Mesenchymal stem cell (in vitro differentiated cells and primary cell): ENCODE measurements around the gene FBL.
"Not testable (repeated sequence)": the region's sequence is repeated elsewhere in the genome, so short reads cannot be mapped to it uniquely, and the experiment has no call there.

ENCODE experiments used
- DNase-seq: peaks from one replicate; pipeline ENCODE4 v3.0.0-alpha.2; 2013
- H2AFZ ChIP-seq: one replicate; pipeline ENCODE4 v1.6.1; 2013; ENCODE audit warnings: low read depth, mild to moderate bottlenecking, control low read depth, inconsistent platforms, low read length, moderate library complexity
- H2AK5ac ChIP-seq: 2 replicates; pipeline ENCODE4 v1.6.1; 2013; ENCODE audit warnings: low read length, moderate library complexity, mild to moderate bottlenecking, inconsistent platforms; ENCODE audit not compliant: severe bottlenecking
- H2BK120ac ChIP-seq: one replicate; pipeline ENCODE4 v1.6.1; 2013; ENCODE audit warnings: low read depth, mild to moderate bottlenecking, inconsistent platforms, low read length, moderate library complexity
- H2BK12ac ChIP-seq, 2 experiments: one replicate each; pipeline ENCODE4 v1.6.1; 2013; ENCODE audit warnings: inconsistent platforms in 2 of 2, low read length in 2 of 2, mild to moderate bottlenecking in 2 of 2, moderate library complexity in 2 of 2, control low read depth in 1 of 2
- H2BK15ac ChIP-seq: one replicate; pipeline ENCODE4 v1.6.1; 2013; ENCODE audit warnings: mild to moderate bottlenecking, low read depth, inconsistent platforms; ENCODE audit not compliant: poor library complexity, severe bottlenecking
- H2BK5ac ChIP-seq: 2 replicates; pipeline ENCODE4 v1.6.1; 2013; ENCODE audit warnings: low read depth, mild to moderate bottlenecking, low read length, control low read depth, inconsistent platforms; ENCODE audit not compliant: poor library complexity, severe bottlenecking
- H3K14ac ChIP-seq, 2 experiments: one replicate each; pipeline ENCODE4 v1.6.1; 2013; ENCODE audit warnings: inconsistent platforms in 2 of 2, low read length in 2 of 2, control low read depth in 1 of 2, mild to moderate bottlenecking in 1 of 2, moderate library complexity in 1 of 2
- H3K18ac ChIP-seq, 2 experiments: one replicate each; pipeline ENCODE4 v1.6.1; 2013; ENCODE audit warnings: inconsistent platforms in 2 of 2, low read length in 2 of 2, control low read depth in 1 of 2, low read depth in 1 of 2, mild to moderate bottlenecking in 1 of 2
- H3K23ac ChIP-seq, 2 experiments: one replicate each; pipeline ENCODE4 v1.6.1; 2013; ENCODE audit warnings: inconsistent platforms in 2 of 2, low read length in 2 of 2, mild to moderate bottlenecking in 2 of 2, moderate library complexity in 2 of 2, control low read depth in 1 of 2
- H3K27ac ChIP-seq: 2 replicates; pipeline ENCODE4 v1.5.1; 2013; ENCODE audit warnings: mild to moderate bottlenecking, moderate library complexity, low read length, control low read depth, inconsistent platforms; ENCODE audit not compliant: poor library complexity, severe bottlenecking
- H3K27me3 ChIP-seq, 2 experiments: 2 replicates each; pipeline versions ENCODE4 v1.6.1 to v1.7.0; 2013; ENCODE audit warnings: low read length in 2 of 2, mild to moderate bottlenecking in 2 of 2, moderate library complexity in 2 of 2, control low read depth in 1 of 2, inconsistent platforms in 1 of 2; ENCODE audit not compliant: control insufficient read depth in 1 of 2, insufficient read depth in 1 of 2
- H3K36me3 ChIP-seq, 2 experiments: 2 replicates each; pipeline versions ENCODE4 v1.6.1 to v1.7.0; 2013; ENCODE audit warnings: low read length in 2 of 2, control low read depth in 1 of 2, inconsistent platforms in 1 of 2, low read depth in 1 of 2, mild to moderate bottlenecking in 1 of 2; ENCODE audit not compliant: insufficient read depth in 2 of 2, control insufficient read depth in 1 of 2
- H3K4ac ChIP-seq, 2 experiments: one replicate each; pipeline ENCODE4 v1.6.1; 2013; ENCODE audit warnings: inconsistent platforms in 2 of 2, low read length in 2 of 2, mild to moderate bottlenecking in 2 of 2, moderate library complexity in 2 of 2, control low read depth in 1 of 2, low read depth in 1 of 2
- H3K4me1 ChIP-seq: 2 replicates; pipeline ENCODE4 v1.6.1; 2013; ENCODE audit warnings: low read depth, low read length, control low read depth; ENCODE audit not compliant: control insufficient read depth, insufficient read depth
- H3K4me2 ChIP-seq: 2 replicates; pipeline ENCODE4 v1.6.1; 2013; ENCODE audit warnings: low read length, mild to moderate bottlenecking, inconsistent platforms; ENCODE audit not compliant: poor library complexity, severe bottlenecking
- H3K4me3 ChIP-seq, 2 experiments: 2 replicates each; pipeline versions ENCODE4 v1.5.1 to v1.7.0; 2013; ENCODE audit warnings: low read length in 2 of 2, mild to moderate bottlenecking in 2 of 2, control low read depth in 1 of 2, low read depth in 1 of 2; ENCODE audit not compliant: insufficient read depth in 1 of 2
- H3K79me1 ChIP-seq: replicated peaks from 2 replicates; pipeline ENCODE4 v1.6.1; 2013; ENCODE audit warnings: mild to moderate bottlenecking, control low read depth, low read length, inconsistent platforms; ENCODE audit not compliant: poor library complexity, severe bottlenecking
- H3K9ac ChIP-seq: 2 replicates; pipeline ENCODE4 v1.7.0; 2013; ENCODE audit warnings: mild to moderate bottlenecking, low read length, moderate library complexity
- H3K9me3 ChIP-seq: 2 replicates; pipeline ENCODE4 v1.7.0; 2013; ENCODE audit warnings: mild to moderate bottlenecking, low read length; ENCODE audit not compliant: control insufficient read depth
- H4K8ac ChIP-seq: one replicate; pipeline ENCODE4 v1.6.1; 2013; ENCODE audit warnings: inconsistent platforms, mild to moderate bottlenecking, low read length, moderate library complexity
- H4K91ac ChIP-seq: one replicate; pipeline ENCODE4 v1.6.1; 2013; ENCODE audit warnings: mild to moderate bottlenecking, low read length, inconsistent platforms
- WGBS: methylation state at CpG from one replicate; pipeline ENCODE4 v1.1.7; 2013; ENCODE audit warnings: mixed read lengths; 5-methylcytosine and 5-hydroxymethylcytosine counted together

The FBL gene

DNA sequence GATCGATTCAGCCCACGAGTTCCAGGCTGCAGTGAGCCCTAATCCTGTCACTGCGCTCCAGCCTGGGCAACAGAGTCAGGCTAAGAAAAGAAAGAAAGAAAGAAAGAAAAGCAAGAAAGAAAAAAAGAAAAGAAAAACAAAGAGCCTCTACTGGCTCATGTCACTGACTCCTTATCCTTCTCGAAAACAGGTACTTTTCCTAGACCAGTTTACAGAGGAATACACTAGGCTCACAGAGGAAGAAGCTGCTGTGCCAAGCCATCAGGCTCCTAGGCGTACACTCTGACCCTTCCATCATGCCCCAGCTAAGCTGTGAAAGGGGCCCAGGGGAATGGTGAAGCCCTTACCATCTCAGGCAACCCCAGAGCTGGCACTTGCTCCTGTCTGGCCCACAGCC is 46.3 kb upstream of the FBL start:
- H3K14ac ChIP-seq, H3K4me3 ChIP-seq, H2BK12ac ChIP-seq, H3K18ac ChIP-seq, H2BK5ac ChIP-seq, H2BK120ac ChIP-seq, H3K4ac ChIP-seq, H3K4me2 ChIP-seq, H3K9ac ChIP-seq, H2AK5ac ChIP-seq, H3K79me1 ChIP-seq, H3K27ac ChIP-seq, H3K23ac ChIP-seq, H2BK15ac ChIP-seq, H3K9me3 ChIP-seq, H4K8ac ChIP-seq, H3K4me1 ChIP-seq, H2AFZ ChIP-seq, H4K91ac ChIP-seq, DNase-seq, H3K36me3 ChIP-seq: not testable (repeated sequence)
- WGBS, result 81% methylated on average over 4 of the region's 5 CpGs
- H3K27me3 ChIP-seq, result peaks cover 0 to 26% of the 10 kb centered on the region in 2 experiments

DNA sequence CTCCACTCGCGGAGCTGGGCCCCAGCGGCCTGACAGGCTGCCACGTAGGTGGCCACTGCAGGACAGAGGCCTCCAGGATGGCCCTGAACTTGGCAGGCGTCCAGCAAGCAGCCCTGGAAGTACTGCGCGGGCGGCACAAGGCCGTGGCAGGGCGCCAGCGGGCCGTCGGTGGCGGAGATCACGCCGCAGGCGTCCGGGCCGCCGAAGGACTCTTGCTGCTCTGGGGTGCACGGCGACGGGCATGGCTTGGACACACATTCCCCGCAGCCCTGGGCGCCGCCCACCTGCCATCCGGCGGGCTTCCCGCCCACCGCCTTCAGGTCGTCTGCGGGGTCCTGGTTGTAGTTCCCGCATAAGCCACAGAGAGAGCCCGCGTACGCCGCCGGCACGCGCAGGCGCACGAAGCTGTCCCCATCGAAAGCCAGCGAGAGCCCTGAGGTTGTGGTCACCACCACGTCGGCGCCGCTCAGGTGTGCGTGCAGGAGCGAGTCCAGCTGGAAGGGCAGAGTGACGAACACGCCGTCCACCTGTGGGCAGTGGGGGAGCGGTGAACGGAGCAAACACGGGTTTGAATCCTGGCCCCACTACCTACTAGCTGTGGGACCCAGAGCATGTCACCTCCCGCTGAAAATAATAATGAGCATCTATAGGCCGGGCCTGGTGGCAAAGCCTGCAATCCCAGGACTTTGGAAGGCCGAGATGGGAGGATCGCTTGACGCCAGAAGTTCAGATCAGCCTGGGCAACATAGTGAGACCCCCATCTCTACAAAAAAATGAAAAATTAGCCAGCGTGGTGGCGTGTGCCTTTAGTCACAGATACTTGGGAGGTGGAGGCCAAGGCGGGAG is 45.7 kb upstream of the FBL start:
- H3K36me3 ChIP-seq, H2BK12ac ChIP-seq, H3K27ac ChIP-seq, H4K8ac ChIP-seq, H3K4me1 ChIP-seq, H3K23ac ChIP-seq, H3K9me3 ChIP-seq, H2BK15ac ChIP-seq, H3K9ac ChIP-seq, H3K79me1 ChIP-seq, H2BK120ac ChIP-seq, H2BK5ac ChIP-seq, H4K91ac ChIP-seq, H2AFZ ChIP-seq, H3K4ac ChIP-seq, DNase-seq, H2AK5ac ChIP-seq, H3K4me2 ChIP-seq, H3K14ac ChIP-seq, H3K4me3 ChIP-seq, H3K18ac ChIP-seq: not testable (repeated sequence)
- whole genome bisulfite sequencing, result 91% methylated on average over 64 of the region's 64 CpGs
- peaks cover 0 to 26% of the 10 kb centered on the region in 2 experiments for H3K27me3 ChIP-seq

- Histone ChIP-seq H3K79me1 (no peaks in the 10 kb centered on the region), H3K27me3 (peaks cover 0 to 26% of the 10 kb centered on the region in 2 experiments), H2BK15ac (no peak overlapping the region), H4K8ac (no peak overlapping the region), H4K91ac (no peak overlapping the region), H2BK5ac (no peak overlapping the region), H3K14ac (no peak overlapping the region), H3K23ac (no peak overlapping the region), H2BK12ac (no peak overlapping the region), H2BK120ac (no peak overlapping the region), H3K9me3 (no peaks in the 10 kb centered on the region), H2AFZ (no peak overlapping the region), H3K4me2 (no peak overlapping the region), H3K36me3 (no peaks in the 10 kb centered on the region), H3K4me3 (no peak overlapping the region), H3K27ac (no peak overlapping the region), H2AK5ac (no peak overlapping the region), H3K18ac (no peak overlapping the region), H3K4me1 (peaks cover 6% of the 10 kb centered on the region), H3K4ac (no peak overlapping the region), H3K9ac (no peak overlapping the region)
- no peak for DNase-seq
- WGBS, result 87% methylated on average over 17 of the region's 17 CpGs
These were observed 44.8 kb upstream of the FBL start for GRCh38 chr19:39890755-39891551.
